ENCODE data around the gene F2. TPM values are rescaled to one million over a fixed set of nuclear protein-coding genes. Genes with fewer than 3 reads are reported as not detected.

Gene F2
- total and polyA plus RNA-seq, 9 donors = 0.10 to 1.00 (median 0.33) TPM; not detected in 3

DNA sequence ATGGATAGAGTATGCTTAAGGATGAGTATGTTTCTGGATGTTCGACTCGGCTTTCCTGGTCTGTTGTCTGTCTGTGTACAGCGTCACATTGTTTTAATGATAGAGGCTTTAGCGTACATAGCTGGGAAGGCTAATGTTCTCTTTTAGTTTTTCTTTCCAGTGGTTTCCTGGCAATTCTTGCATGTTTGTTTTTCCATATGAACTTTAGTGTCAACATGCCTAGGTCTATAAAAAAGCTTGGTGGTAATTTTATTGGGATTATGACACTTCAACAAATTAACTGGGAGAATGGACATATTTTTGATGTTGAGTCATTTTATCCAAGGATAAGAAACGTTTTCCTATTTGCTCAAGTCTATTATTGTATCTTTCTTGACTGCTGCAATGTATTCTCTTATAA lies 17.6 kb downstream of the F2 start:
- DNase-seq = no peak
- Histone ChIP-seq H3K4me1 (ENCODE audit: insufficient read depth) (peaks cover 1% of the 10 kb centered on the region), H3K27me3 (no peaks in the 10 kb centered on the region), H3K9me3 (no peaks in the 10 kb centered on the region), H3K4me3 (no peak overlapping the region), H3K36me3 (no peaks in the 10 kb centered on the region), H3K27ac (no peak overlapping the region)
- WGBS, 3 donors = 44 to 52% (median 50%) methylated on average over 5 of the region's 5 CpGs
- TF ChIP-seq POLR2A (IDR thresholded peaks at IDR 0.05) = no peak
- intact Hi-C loops (cut with DNase I) = no loop called here

DNA sequence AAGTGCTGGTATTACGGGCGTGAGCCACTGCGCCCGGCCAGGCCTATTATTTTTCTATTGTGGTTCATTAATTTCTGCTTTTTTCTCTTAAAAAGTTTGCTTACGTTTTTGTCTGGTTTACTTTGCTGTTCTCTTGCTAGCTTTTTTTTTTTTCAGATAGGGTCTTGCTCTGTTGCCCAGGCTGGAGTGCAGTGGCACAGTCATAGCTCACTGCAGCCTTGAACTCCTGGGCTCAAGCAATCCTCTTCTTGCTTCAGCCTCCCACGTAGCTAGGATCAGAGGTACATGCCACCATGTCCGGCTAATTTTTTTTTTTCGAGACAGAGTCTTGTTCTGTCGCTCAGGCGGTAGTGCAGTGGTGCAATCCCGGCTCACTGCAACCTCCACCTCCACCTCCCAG lies 18.7 kb downstream of the F2 start:
- H3K4me3 ChIP-seq = no peak overlapping the region
- DNase-seq = no peak
- no peaks in the 10 kb centered on the region for H3K36me3 ChIP-seq
- TF ChIP-seq POLR2A (IDR thresholded peaks at IDR 0.05) = no peak
- TF ChIP-seq, protein P1, sequence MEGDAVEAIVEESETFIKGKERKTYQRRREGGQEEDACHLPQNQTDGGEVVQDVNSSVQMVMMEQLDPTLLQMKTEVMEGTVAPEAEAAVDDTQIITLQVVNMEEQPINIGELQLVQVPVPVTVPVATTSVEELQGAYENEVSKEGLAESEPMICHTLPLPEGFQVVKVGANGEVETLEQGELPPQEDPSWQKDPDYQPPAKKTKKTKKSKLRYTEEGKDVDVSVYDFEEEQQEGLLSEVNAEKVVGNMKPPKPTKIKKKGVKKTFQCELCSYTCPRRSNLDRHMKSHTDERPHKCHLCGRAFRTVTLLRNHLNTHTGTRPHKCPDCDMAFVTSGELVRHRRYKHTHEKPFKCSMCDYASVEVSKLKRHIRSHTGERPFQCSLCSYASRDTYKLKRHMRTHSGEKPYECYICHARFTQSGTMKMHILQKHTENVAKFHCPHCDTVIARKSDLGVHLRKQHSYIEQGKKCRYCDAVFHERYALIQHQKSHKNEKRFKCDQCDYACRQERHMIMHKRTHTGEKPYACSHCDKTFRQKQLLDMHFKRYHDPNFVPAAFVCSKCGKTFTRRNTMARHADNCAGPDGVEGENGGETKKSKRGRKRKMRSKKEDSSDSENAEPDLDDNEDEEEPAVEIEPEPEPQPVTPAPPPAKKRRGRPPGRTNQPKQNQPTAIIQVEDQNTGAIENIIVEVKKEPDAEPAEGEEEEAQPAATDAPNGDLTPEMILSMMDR (IDR thresholded peaks at IDR 0.05) = no peak
- no peak for TF ChIP-seq EP300 (IDR thresholded peaks at IDR 0.05)
- H3K4me1 ChIP-seq (ENCODE audit: insufficient read depth) = peaks cover 1% of the 10 kb centered on the region
- intact Hi-C loops (cut with DNase I) = no loop called here
- no peaks in the 10 kb centered on the region for H3K27me3 ChIP-seq
- H3K9me3 ChIP-seq = no peaks in the 10 kb centered on the region
- WGBS, 3 donors = 88 to 93% (median 92%) methylated on average over 11 of the region's 11 CpGs
- H3K27ac ChIP-seq = no peak overlapping the region

DNA sequence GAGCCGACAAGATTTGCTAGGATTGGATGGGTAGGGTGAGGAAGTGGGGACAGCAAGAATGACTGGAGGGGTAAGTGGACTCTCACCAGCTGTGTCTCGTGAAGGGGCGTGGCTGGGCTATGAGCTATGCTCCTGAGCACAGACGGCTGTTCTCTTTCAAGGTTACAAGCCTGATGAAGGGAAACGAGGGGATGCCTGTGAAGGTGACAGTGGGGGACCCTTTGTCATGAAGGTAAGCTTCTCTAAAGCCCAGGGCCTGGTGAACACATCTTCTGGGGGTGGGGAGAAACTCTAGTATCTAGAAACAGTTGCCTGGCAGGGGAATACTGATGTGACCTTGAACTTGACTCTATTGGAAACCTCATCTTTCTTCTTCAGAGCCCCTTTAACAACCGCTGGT lies 19.9 kb downstream of the F2 start:
- WGBS, 3 donors = 38 to 53% (median 43%) methylated on average over 6 of the region's 6 CpGs
- Histone ChIP-seq H3K9me3 (no peaks in the 10 kb centered on the region), H3K4me1 (ENCODE audit: insufficient read depth) (peaks cover 1% of the 10 kb centered on the region), H3K27ac (no peak overlapping the region), H3K36me3 (no peaks in the 10 kb centered on the region), H3K4me3 (no peak overlapping the region), H3K27me3 (no peaks in the 10 kb centered on the region)
- TF ChIP-seq POLR2A (IDR thresholded peaks at IDR 0.05) (no peak), EP300 (IDR thresholded peaks at IDR 0.05) (no peak)
- TF ChIP-seq, protein P1 (IDR thresholded peaks at IDR 0.05) = no peak
- intact Hi-C loops (cut with DNase I) = no loop called here
- DNase-seq = no peak

DNA sequence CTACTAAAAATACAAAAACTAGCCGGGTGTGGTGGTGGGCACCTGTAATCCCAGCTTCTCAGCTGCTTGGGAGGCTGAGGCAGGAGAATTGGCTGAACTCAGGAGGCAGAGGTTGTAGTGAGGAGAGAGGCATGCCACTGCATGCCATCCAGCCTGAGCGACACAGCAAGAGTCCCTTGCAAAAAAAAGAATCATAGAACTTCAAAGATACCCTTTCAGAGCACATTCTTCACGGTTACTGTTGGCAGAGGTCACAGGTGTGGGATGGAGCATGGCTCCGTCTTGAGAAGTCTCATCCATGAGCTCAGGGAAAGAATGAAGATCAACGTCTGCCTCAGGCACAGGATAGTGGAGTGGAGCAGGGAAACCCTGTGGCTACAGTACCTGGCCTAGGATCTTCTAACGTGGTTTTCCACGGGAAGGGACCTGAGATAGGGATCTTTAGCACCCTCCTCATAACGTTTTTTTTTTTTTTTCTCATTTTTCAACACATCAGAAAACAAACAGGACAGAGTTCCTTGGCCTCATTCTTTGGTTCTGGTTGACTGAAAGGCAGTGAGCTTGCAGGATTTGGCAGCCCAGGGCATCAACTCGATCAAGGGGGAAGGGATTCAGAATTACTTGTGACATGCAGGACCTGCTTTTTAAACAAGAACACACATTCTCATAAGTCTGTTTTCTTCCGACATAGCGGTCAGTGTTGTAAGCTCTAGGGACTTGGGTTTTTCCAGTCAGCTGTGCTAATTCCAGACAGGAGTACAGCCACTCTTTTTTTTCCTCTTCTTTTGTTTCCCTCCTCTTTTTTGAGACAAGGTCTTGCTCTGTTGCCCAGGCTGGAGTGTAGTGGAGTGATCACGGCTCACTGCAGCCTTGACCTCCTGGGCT lies 22.8 kb downstream of the F2 start:
- no peaks in the 10 kb centered on the region for H3K9me3 ChIP-seq
- no peak overlapping the region for H3K4me3 ChIP-seq
- 72 to 76% (median 75%) methylated on average over 12 of the region's 12 CpGs for whole genome bisulfite sequencing, 3 donors
- peaks cover 1% of the 10 kb centered on the region for H3K4me1 ChIP-seq (ENCODE audit: insufficient read depth)
- H3K36me3 ChIP-seq = no peaks in the 10 kb centered on the region
- intact Hi-C loops (cut with DNase I) = no loop called here
- no peak for TF ChIP-seq POLR2A (IDR thresholded peaks at IDR 0.05)
- no peak for TF ChIP-seq EP300 (IDR thresholded peaks at IDR 0.05)
- TF ChIP-seq, protein P1 (IDR thresholded peaks at IDR 0.05) = no peak
- DNase-seq = no peak
- H3K27ac ChIP-seq = no peak overlapping the region
- H3K27me3 ChIP-seq = no peaks in the 10 kb centered on the region

DNA sequence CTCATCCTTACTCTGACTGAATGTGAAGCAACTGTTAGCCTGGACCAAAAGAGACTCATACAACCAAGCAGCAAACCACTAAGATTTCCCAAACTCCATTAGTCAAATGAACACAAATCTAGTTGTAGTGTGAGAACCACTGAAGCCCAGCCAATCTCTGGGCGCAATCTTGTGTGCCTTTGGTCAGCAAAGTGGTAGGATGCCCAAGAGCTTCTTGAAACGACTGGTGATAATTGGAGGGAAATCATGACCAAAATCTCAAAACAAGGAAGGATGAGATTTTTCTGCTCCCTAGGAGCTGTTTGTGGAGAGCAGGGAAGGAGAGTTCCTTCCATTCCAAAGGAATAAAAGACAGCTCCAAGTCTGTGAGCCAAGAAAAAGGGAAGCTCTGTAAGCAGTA lies 24.0 kb downstream of the F2 start:
- DNase-seq = no peak
- Histone ChIP-seq H3K36me3 (no peaks in the 10 kb centered on the region), H3K9me3 (no peaks in the 10 kb centered on the region), H3K27ac (no peak overlapping the region), H3K27me3 (no peaks in the 10 kb centered on the region), H3K4me3 (no peak overlapping the region), H3K4me1 (ENCODE audit: insufficient read depth) (peaks cover 1% of the 10 kb centered on the region)
- TF ChIP-seq, protein P1 (IDR thresholded peaks at IDR 0.05) = no peak
- TF ChIP-seq POLR2A (IDR thresholded peaks at IDR 0.05) = no peak
- no peak for TF ChIP-seq EP300 (IDR thresholded peaks at IDR 0.05)
- 50 to 63% (median 60%) methylated on average over 2 of the region's 2 CpGs for WGBS, 3 donors
- intact Hi-C loops (cut with DNase I) = no loop called here
